ENCODE measurements around the gene KRTAP10-3. TPM values are rescaled to one million over a fixed set of nuclear protein-coding genes. Genes with fewer than 3 reads are reported as not detected.
"Not testable (repeated sequence)": the region's sequence is repeated elsewhere in the genome, so short reads cannot be mapped to it uniquely, and the experiment has no call there.

The KRTAP10-3 gene
- total RNA-seq, result not detected
- polyA plus RNA-seq, result not detected

- H3K4me3 ChIP-seq (ENCODE audit: low read depth, low read length), result no peak within 1 kb of the TSS
- DNase-seq (ENCODE audit: extremely low spot score), result no peak
- 53% methylated on average over 5 of the region's 5 CpGs for WGBS
Measured at GRCh38 chr21:44558695-44559094, at the start of gene KRTAP10-3. KRTAP10-3 (minus strand) TSS chr21:44558795; CDS start chr21:44558715, 80 bp downstream.

GRCh38 chr21:44606495-44606894, 47.9 kb upstream of the KRTAP10-3 start:
- no peak for DNase-seq (ENCODE audit: extremely low spot score)
- no peaks in the 10 kb centered on the region for H3K4me1 ChIP-seq (ENCODE audit: insufficient read depth)
- H3K4me3 ChIP-seq (ENCODE audit: low read depth, low read length), result no peak overlapping the region
- H3K27ac ChIP-seq (ENCODE audit: low read depth), result no peak overlapping the region
- no peaks in the 10 kb centered on the region for H3K36me3 ChIP-seq (ENCODE audit: insufficient read depth)
- 76% methylated on average over 4 of the region's 4 CpGs for WGBS

More at GRCh38 chr21:44558695-44559094, at the start of gene KRTAP10-3:
- H3K27ac ChIP-seq (ENCODE audit: low read depth), result no peak within 1 kb of the TSS
- H3K36me3 ChIP-seq (ENCODE audit: insufficient read depth), result no peaks in the 10 kb centered on the region
- no peaks in the 10 kb centered on the region for H3K4me1 ChIP-seq (ENCODE audit: insufficient read depth)

DNA sequence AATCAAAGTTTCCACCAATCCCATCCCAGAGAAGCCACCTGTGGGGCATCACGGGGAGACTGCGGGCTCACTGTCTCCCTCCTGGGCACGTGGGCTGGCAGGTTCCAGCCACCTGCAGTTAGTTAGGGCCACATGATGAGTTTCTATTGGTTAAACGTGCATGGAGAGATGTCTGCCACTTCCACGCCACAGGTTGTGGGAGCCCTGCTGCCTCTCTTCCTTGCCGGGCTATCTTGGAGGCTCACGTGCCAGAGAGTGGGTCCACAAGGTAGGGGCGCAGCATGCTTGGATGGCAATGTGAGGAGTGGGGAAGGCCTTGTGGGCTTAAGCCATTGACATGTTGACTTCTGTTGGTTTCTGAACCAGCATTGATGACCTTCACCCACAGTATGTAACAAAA, 45.3 kb upstream of the KRTAP10-3 start:
- H3K4me3 ChIP-seq (ENCODE audit: low read depth, low read length), result no peak overlapping the region
- H3K4me1 ChIP-seq (ENCODE audit: insufficient read depth), result no peaks in the 10 kb centered on the region
- 88% methylated on average over 8 of the region's 8 CpGs for WGBS
- H3K36me3 ChIP-seq (ENCODE audit: insufficient read depth), result no peaks in the 10 kb centered on the region
- no peak overlapping the region for H3K27ac ChIP-seq (ENCODE audit: low read depth)
- DNase-seq (ENCODE audit: extremely low spot score), result no peak

GRCh38 chr21:44603109-44603875, 44.7 kb upstream of the KRTAP10-3 start:
- WGBS, result 57% methylated on average over 17 of the region's 17 CpGs
- Histone ChIP-seq H3K27ac (ENCODE audit: low read depth) (no peak overlapping the region), H3K4me3 (ENCODE audit: low read depth, low read length) (no peak overlapping the region), H3K36me3 (ENCODE audit: insufficient read depth) (no peaks in the 10 kb centered on the region), H3K4me1 (ENCODE audit: insufficient read depth) (no peaks in the 10 kb centered on the region)
- no peak for DNase-seq (ENCODE audit: extremely low spot score)

- H3K4me1 ChIP-seq (ENCODE audit: insufficient read depth), result no peaks in the 10 kb centered on the region
- DNase-seq (ENCODE audit: extremely low spot score), result no peak
- WGBS, result 75% methylated on average over 21 of the region's 21 CpGs
- H3K27ac ChIP-seq (ENCODE audit: low read depth), result no peak overlapping the region
- no peaks in the 10 kb centered on the region for H3K36me3 ChIP-seq (ENCODE audit: insufficient read depth)
- no peak overlapping the region for H3K4me3 ChIP-seq (ENCODE audit: low read depth, low read length)
Measured at GRCh38 chr21:44602463-44602850, 43.9 kb upstream of the KRTAP10-3 start.

DNA sequence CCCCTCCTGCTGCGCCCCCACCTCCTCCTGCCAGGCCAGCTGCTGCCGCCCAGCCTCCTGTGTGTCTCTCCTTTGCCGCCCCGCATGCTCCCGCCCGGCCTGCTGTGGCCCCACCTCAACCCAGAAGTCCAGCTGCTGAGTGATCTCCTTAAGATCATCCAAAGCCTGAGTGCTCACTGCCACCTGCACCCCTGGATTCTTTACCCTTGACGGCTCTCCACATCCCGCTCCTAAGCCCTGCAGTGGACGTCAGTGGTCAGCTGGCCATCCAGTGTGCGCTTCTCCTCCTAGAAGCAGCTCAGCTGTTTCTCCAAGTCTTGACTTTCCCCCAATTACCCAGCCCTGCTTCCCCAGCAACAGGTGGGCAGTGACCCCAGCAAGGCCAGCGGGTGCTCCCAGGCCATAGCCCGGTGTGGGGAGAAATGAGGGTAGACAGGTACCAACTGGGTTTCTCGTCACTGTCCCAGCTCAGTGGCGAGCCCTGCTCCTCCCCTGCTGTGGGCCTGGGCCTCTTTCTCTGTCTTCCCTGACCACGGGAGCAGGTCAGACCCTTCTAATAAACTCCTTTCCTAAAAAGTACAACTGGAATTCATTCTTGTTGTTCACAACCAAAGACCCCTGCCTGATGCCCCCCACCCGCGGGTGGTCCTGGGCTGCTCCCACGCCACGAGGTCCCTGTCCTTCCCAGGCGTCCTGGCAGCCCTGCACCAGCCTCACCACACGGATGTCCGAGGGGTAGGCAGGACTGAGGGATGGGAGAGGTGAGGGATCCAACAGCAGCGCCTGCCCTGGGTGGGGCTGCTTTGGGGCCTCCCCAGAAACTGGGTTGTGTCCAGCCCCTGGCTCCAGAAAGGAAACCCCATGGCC, 43.2 kb upstream of the KRTAP10-3 start:
- H3K4me3 ChIP-seq (ENCODE audit: low read depth, low read length), result no peak overlapping the region
- WGBS, result 71% methylated on average over 23 of the region's 23 CpGs
- H3K27ac ChIP-seq (ENCODE audit: low read depth), result no peak overlapping the region
- no peaks in the 10 kb centered on the region for H3K4me1 ChIP-seq (ENCODE audit: insufficient read depth)
- no peaks in the 10 kb centered on the region for H3K36me3 ChIP-seq (ENCODE audit: insufficient read depth)
- DNase-seq (ENCODE audit: extremely low spot score), result no peak

GRCh38 chr21:44601091-44601490, 42.5 kb upstream of the KRTAP10-3 start:
- H3K27ac ChIP-seq (ENCODE audit: low read depth); DNase-seq (ENCODE audit: extremely low spot score); H3K4me1 ChIP-seq (ENCODE audit: insufficient read depth); H3K4me3 ChIP-seq (ENCODE audit: low read depth, low read length); H3K36me3 ChIP-seq (ENCODE audit: insufficient read depth): not testable (repeated sequence)
- WGBS, result 67% methylated on average over 10 of the region's 10 CpGs

DNA sequence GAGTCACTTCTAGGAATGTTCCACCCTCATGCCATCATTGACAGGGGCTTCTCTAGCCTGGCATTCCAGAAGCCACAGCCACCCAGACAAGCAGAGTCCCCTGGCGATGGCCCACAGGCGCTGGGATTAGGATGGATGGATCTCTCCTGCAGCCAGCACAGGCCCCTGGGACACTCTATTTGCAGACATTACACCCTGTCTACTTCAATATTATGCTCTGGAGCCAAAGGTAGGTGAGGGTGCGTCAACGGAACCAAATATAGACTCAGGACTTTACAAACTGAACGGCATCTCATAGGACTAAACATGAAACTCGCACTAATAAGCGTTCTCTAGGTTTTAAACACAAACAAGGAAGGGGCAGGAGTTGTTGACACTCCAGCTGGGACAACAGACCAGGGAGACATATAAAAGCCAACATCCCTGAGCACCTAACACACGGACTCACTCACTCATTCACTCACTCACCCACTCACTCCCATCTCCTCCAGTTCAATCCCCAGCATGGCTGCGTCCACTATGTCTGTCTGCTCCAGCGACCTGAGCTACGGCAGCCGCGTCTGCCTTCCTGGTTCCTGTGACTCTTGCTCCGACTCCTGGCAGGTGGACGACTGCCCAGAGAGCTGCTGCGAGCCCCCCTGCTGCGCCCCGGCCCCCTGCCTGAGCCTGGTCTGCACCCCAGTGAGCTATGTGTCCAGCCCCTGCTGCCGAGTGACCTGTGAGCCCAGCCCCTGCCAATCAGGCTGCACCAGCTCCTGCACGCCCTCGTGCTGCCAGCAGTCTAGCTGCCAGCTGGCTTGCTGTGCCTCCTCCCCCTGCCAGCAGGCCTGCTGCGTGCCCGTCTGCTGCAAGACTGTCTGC, 41.8 kb upstream of the KRTAP10-3 start, which contains the start of gene KRTAP10-7:
KRTAP10-7 (plus strand) TSS at position 480 of the 861 bp plus-strand sequence; CDS start at position 505, 25 bp downstream.
- H3K36me3 ChIP-seq (ENCODE audit: insufficient read depth); H3K27ac ChIP-seq (ENCODE audit: low read depth); H3K4me3 ChIP-seq (ENCODE audit: low read depth, low read length); H3K4me1 ChIP-seq (ENCODE audit: insufficient read depth); DNase-seq (ENCODE audit: extremely low spot score): not testable (repeated sequence)
- WGBS, result 66% methylated on average over 23 of the region's 23 CpGs

DNA sequence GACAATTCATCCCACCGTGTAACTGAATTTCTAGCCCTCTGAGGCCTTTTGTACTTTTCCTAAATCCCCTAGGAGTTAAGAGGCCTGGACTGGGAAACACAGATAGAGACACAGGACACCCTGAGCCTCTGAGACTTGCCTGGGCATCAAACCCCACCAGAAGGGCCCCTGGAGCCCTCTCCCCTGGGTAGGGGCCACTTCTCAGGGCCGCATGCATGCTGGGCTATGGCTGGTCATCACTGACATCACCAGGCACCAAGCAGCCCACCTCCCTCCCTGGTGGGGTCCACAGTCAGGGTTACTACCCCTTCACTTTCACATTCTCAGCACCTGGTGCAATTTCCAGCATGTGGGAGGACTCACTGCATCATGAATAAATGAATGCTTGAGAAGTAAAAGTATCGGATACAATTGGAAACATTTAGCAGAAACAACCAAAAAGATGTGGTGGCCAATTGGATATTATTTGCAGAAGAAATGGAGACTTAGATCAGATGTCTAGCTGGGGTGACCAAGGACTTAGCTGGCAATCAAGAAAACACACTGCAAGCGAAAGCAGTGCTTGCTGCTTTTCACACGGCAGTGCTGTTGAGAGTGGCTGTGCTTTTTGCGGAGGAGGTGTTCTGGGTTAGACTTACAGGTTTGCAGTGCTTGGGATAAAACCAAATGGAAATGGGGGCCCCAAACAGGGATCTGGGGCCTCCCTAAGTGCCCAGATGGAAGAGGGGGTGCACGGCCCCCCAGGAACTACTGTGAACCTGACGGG, 40.9 kb upstream of the KRTAP10-3 start:
- no peak overlapping the region for H3K27ac ChIP-seq (ENCODE audit: low read depth)
- WGBS, result 85% methylated on average over 8 of the region's 8 CpGs
- no peaks in the 10 kb centered on the region for H3K4me1 ChIP-seq (ENCODE audit: insufficient read depth)
- DNase-seq (ENCODE audit: extremely low spot score), result no peak
- no peaks in the 10 kb centered on the region for H3K36me3 ChIP-seq (ENCODE audit: insufficient read depth)
- H3K4me3 ChIP-seq (ENCODE audit: low read depth, low read length), result no peak overlapping the region

GRCh38 chr21:44598061-44598460, 39.5 kb upstream of the KRTAP10-3 start:
- Histone ChIP-seq H3K36me3 (ENCODE audit: insufficient read depth) (no peaks in the 10 kb centered on the region), H3K27ac (ENCODE audit: low read depth) (no peak overlapping the region), H3K4me1 (ENCODE audit: insufficient read depth) (no peaks in the 10 kb centered on the region), H3K4me3 (ENCODE audit: low read depth, low read length) (no peak overlapping the region)
- no peak for DNase-seq (ENCODE audit: extremely low spot score)
- 73% methylated on average over 11 of the region's 11 CpGs for WGBS

GRCh38 chr21:44596068-44596725, 37.6 kb upstream of the KRTAP10-3 start:
- H3K4me3 ChIP-seq (ENCODE audit: low read depth, low read length), result no peak overlapping the region
- DNase-seq (ENCODE audit: extremely low spot score), result no peak
- H3K27ac ChIP-seq (ENCODE audit: low read depth), result no peak overlapping the region
- no peaks in the 10 kb centered on the region for H3K36me3 ChIP-seq (ENCODE audit: insufficient read depth)
- H3K4me1 ChIP-seq (ENCODE audit: insufficient read depth), result no peaks in the 10 kb centered on the region
- 77% methylated on average over 9 of the region's 9 CpGs for WGBS

DNA sequence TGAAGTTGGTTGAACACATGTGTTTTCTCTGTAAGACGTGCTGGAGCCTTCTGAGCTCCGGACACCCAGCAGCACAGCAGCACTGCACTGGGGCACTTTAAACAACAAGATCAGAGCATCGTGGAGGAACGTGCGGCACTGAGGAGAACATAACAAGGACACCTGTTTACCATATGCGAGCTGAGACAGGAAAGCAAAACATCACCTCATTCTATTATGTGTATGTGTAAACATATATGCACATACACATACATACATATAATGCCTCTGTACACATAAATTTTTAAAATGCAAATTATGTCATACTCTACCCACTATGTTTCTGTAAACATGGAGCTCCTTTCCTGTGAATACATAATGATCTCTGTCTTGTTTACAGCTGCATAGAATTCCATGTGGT, 36.9 kb upstream of the KRTAP10-3 start:
- Histone ChIP-seq H3K4me3 (ENCODE audit: low read depth, low read length) (no peak overlapping the region), H3K4me1 (ENCODE audit: insufficient read depth) (no peaks in the 10 kb centered on the region), H3K27ac (ENCODE audit: low read depth) (no peak overlapping the region), H3K36me3 (ENCODE audit: insufficient read depth) (no peaks in the 10 kb centered on the region)
- 54% methylated on average over 6 of the region's 6 CpGs for WGBS
- DNase-seq (ENCODE audit: extremely low spot score), result no peak

All from urinary bladder (tissue), 4 donors.